HEK293T (cell line): ENCODE measurements around the gene SYTL5.

Source experiments
- FOXA1 ChIP-seq: fragments of 450-650 bp; IDR thresholded peaks from 2 replicates; pipeline ENCODE4 v1.6.1; 2016; ENCODE audit warnings: mild to moderate bottlenecking
- FOXM1 ChIP-seq: fragments of 450-650 bp; IDR thresholded peaks from 2 replicates; pipeline ENCODE4 v1.6.1; 2017; ENCODE audit warnings: mild to moderate bottlenecking, borderline replicate concordance
- ZNF384 ChIP-seq: fragments of 450-650 bp; IDR thresholded peaks from 2 replicates; pipeline ENCODE4 v1.6.1; 2016
- TF ChIP-seq, protein P1 (sequence below): fragments of 450-650 bp; IDR thresholded peaks from 2 replicates; pipeline ENCODE4 v1.6.1; 2016

- TF ChIP-seq ZNF384 (no peak), FOXA1 (no peak), FOXM1 (no peak)
- TF ChIP-seq, protein P1, sequence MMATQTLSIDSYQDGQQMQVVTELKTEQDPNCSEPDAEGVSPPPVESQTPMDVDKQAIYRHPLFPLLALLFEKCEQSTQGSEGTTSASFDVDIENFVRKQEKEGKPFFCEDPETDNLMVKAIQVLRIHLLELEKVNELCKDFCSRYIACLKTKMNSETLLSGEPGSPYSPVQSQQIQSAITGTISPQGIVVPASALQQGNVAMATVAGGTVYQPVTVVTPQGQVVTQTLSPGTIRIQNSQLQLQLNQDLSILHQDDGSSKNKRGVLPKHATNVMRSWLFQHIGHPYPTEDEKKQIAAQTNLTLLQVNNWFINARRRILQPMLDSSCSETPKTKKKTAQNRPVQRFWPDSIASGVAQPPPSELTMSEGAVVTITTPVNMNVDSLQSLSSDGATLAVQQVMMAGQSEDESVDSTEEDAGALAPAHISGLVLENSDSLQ = no peak
These were observed 117.6 kb downstream of the SYTL5 start for GRCh38 chrX:38124000-38124399.
